GM23338 (cell line): Measurements from ENCODE around the gene CPNE8. TPM values are rescaled to one million over a fixed set of nuclear protein-coding genes. Genes with fewer than 3 reads are reported as not detected.

Experiments used
- ATAC-seq: fragments of 200-7000 bp; cut with Tn5 transposase; 3 replicates; pipeline ENCODE4 v1.9.1; 2020
- DNase-seq: peaks from one replicate; pipeline ENCODE4 v3.0.0-alpha.2; 2015; ENCODE audit warnings: low spot score
- H2AFZ ChIP-seq: fragments of 200-600 bp; sonication (generic); 2 replicates; pipeline ENCODE4 v1.8.0; 2016; ENCODE audit warnings: antibody characterized with exemption, mild to moderate bottlenecking, moderate library complexity
- H3F3A ChIP-seq: fragments of 200-600 bp; sonication (generic); replicated peaks from 2 replicates; pipeline ENCODE4 v1.8.0; 2017; ENCODE audit warnings: antibody characterized with exemption, mixed run types, low read depth
- H3K27ac ChIP-seq: fragments of 200-600 bp; sonication (generic); 2 replicates; pipeline ENCODE4 v1.6.1; 2016; ENCODE audit warnings: low read depth
- H3K27me3 ChIP-seq: fragments of 200-600 bp; sonication (generic); 2 replicates; pipeline ENCODE4 v1.8.0; 2016; ENCODE audit warnings: mild to moderate bottlenecking, mixed run types, moderate library complexity; ENCODE audit not compliant: insufficient read depth
- H3K36me3 ChIP-seq: fragments of 200-600 bp; sonication (generic); 2 replicates; pipeline ENCODE4 v1.8.0; 2016; ENCODE audit warnings: mild to moderate bottlenecking; ENCODE audit not compliant: insufficient read depth
- H3K4me1 ChIP-seq: fragments of 200-600 bp; sonication (generic); 2 replicates; pipeline ENCODE4 v1.8.0; 2016; ENCODE audit warnings: mild to moderate bottlenecking, moderate library complexity; ENCODE audit not compliant: insufficient read depth
- H3K4me2 ChIP-seq: fragments of 200-600 bp; sonication (generic); 2 replicates; pipeline ENCODE4 v1.7.1; 2017; ENCODE audit warnings: mixed run types
- H3K4me3 ChIP-seq: fragments of 200-600 bp; sonication (generic); 2 replicates; pipeline ENCODE4 v1.6.1; 2016; ENCODE audit warnings: mixed run types
- H3K79me2 ChIP-seq: fragments of 200-600 bp; sonication (generic); replicated peaks from 2 replicates; pipeline ENCODE4 v1.8.0; 2017; ENCODE audit warnings: mild to moderate bottlenecking; ENCODE audit not compliant: insufficient read depth
- H3K9me2 ChIP-seq: fragments of 200-600 bp; sonication (generic); 2 replicates; pipeline ENCODE4 v1.8.0; 2017; ENCODE audit not compliant: insufficient read depth
- H4K20me1 ChIP-seq: fragments of 200-600 bp; sonication (generic); replicated peaks from 2 replicates; pipeline ENCODE4 v1.8.0; 2017; ENCODE audit warnings: mild to moderate bottlenecking; ENCODE audit not compliant: insufficient read depth
- H3K27ac Mint-ChIP-seq: 2 replicates; pipeline ENCODE4 v1.8.0; 2020; ENCODE audit warnings: inconsistent platforms, mild to moderate bottlenecking, moderate library complexity, mixed read lengths
- H3K27me3 Mint-ChIP-seq: 3 replicates; pipeline ENCODE4 v1.8.0; 2022; ENCODE audit warnings: low read depth, mild to moderate bottlenecking, moderate library complexity, mixed read lengths, inconsistent platforms; ENCODE audit not compliant: insufficient read depth, poor library complexity
- H3K36me3 Mint-ChIP-seq: 3 replicates; pipeline ENCODE4 v1.8.0; 2021; ENCODE audit warnings: low read depth, mild to moderate bottlenecking, inconsistent platforms, moderate library complexity, mixed read lengths
- H3K4me1 Mint-ChIP-seq: 3 replicates; pipeline ENCODE4 v1.8.0; 2020; ENCODE audit warnings: mild to moderate bottlenecking, inconsistent platforms, mixed read lengths
- H3K4me3 Mint-ChIP-seq: 3 replicates; pipeline ENCODE4 v1.8.0; 2021; ENCODE audit warnings: moderate library complexity, mild to moderate bottlenecking, inconsistent platforms, mixed read lengths
- H3K9me3 Mint-ChIP-seq: 3 replicates; pipeline ENCODE4 v1.8.0; 2020; ENCODE audit warnings: moderate library complexity, mild to moderate bottlenecking, inconsistent platforms, mixed read lengths
- EZH2phosphoT487 ChIP-seq: fragments of 200-600 bp; sonication (generic); IDR thresholded peaks from one replicate; pipeline ENCODE4 v1.8.1; 2018; ENCODE audit warnings: antibody characterized with exemption; ENCODE audit not compliant: unreplicated experiment
- NANOG ChIP-seq: IDR thresholded peaks from 2 replicates; pipeline ENCODE4 v1.6.1; 2016; ENCODE audit warnings: antibody characterized with exemption, borderline replicate concordance
- polyA plus RNA-seq: library from polyadenylated mRNA; unstranded; fragments of >200 nt; fragmentation: Nextera tagmentation; extraction: Ambion mirVana; gene quantifications from 2 replicates; pipeline ENCODE4 v1.2.1, GENCODE V29; 2016
- total RNA-seq: library from RNA; depleted of rRNA; stranded (reverse); fragments of >200 nt; shearing (Covaris generic); gene quantifications from 2 replicates; pipeline ENCODE4 v1.2.3, GENCODE V29; 2014
- TF ChIP-seq, protein P1 (sequence below): IDR thresholded peaks from 2 replicates; pipeline ENCODE4 v1.6.1; 2016; ENCODE audit warnings: antibody characterized with exemption
- TF ChIP-seq, protein P2 (sequence below): fragments of 250-450 bp; sonication (Bioruptor Pico); IDR thresholded peaks from 2 replicates; pipeline ENCODE4 v1.5.0; 2020; ENCODE audit warnings: mild to moderate bottlenecking, moderate library complexity
- TF ChIP-seq, protein P3 (sequence below), 2 experiments: fragments of 200-600 bp in 1 of 2; sonication (generic) in 1 of 2; conservative IDR thresholded peaks; 2 replicates each; pipeline versions ENCODE4 v1.5.1 to v1.6.1; 2016 to 2017; ENCODE audit warnings: antibody characterized with exemption in 2 of 2, low read depth in 2 of 2, mild to moderate bottlenecking in 2 of 2, moderate library complexity in 1 of 2
- TF ChIP-seq, protein P4 (sequence below): IDR thresholded peaks from one replicate; pipeline ENCODE4 v1.6.1; 2018; ENCODE audit warnings: antibody characterized with exemption; ENCODE audit not compliant: unreplicated experiment

CPNE8 gene
- total and polyA plus RNA-seq, 2 experiments from 2014 or later = 8.7 to 10.1 TPM

DNA sequence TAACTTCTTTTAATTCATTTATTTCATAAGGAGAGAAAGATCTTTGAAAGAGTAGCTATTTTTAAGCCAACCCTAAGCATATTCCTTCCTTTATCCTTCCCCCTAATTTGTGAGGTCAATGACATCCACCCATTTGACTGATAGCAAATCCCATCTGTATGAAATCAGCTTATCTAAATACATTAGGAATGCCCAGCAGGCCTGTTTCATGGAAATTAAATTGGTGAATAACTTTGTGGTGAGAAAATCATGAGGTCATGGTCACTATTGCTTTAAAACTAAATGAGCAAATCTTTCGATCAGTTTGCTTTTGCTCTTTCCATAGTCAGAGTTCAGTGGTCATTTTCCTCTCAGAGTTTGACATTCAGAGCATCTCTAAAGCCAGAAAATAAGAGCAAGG lies 256.6 kb downstream of the CPNE8 start:
- H3K4me1 Mint-ChIP-seq = 0 out of 3 replicates have a peak, but pooled peaks cover 2% of the 10 kb centered on the region
- H3K4me2 ChIP-seq = no peak overlapping the region
- no peak for ATAC-seq

More for the DNA sequence above, 256.6 kb downstream of the CPNE8 start:
- H3K36me3 Mint-ChIP-seq = no peaks in the 10 kb centered on the region
- no peaks in the 10 kb centered on the region for H3K9me3 Mint-ChIP-seq
- Histone ChIP-seq H3K79me2 (no peaks in the 10 kb centered on the region), H3K4me1 (no peaks in the 10 kb centered on the region), H3F3A (no peaks in the 10 kb centered on the region), H3K9me2 (no peaks in the 10 kb centered on the region), H3K4me3 (no peak overlapping the region), H3K36me3 (no peaks in the 10 kb centered on the region), H4K20me1 (no peaks in the 10 kb centered on the region), H3K27me3 (no peaks in the 10 kb centered on the region), H2AFZ (no peak overlapping the region), H3K27ac (no peak overlapping the region)
- H3K4me3 Mint-ChIP-seq = no peak overlapping the region
- TF ChIP-seq, protein P1, sequence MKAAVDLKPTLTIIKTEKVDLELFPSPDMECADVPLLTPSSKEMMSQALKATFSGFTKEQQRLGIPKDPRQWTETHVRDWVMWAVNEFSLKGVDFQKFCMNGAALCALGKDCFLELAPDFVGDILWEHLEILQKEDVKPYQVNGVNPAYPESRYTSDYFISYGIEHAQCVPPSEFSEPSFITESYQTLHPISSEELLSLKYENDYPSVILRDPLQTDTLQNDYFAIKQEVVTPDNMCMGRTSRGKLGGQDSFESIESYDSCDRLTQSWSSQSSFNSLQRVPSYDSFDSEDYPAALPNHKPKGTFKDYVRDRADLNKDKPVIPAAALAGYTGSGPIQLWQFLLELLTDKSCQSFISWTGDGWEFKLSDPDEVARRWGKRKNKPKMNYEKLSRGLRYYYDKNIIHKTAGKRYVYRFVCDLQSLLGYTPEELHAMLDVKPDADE = no peak
- TF ChIP-seq, protein P2, sequence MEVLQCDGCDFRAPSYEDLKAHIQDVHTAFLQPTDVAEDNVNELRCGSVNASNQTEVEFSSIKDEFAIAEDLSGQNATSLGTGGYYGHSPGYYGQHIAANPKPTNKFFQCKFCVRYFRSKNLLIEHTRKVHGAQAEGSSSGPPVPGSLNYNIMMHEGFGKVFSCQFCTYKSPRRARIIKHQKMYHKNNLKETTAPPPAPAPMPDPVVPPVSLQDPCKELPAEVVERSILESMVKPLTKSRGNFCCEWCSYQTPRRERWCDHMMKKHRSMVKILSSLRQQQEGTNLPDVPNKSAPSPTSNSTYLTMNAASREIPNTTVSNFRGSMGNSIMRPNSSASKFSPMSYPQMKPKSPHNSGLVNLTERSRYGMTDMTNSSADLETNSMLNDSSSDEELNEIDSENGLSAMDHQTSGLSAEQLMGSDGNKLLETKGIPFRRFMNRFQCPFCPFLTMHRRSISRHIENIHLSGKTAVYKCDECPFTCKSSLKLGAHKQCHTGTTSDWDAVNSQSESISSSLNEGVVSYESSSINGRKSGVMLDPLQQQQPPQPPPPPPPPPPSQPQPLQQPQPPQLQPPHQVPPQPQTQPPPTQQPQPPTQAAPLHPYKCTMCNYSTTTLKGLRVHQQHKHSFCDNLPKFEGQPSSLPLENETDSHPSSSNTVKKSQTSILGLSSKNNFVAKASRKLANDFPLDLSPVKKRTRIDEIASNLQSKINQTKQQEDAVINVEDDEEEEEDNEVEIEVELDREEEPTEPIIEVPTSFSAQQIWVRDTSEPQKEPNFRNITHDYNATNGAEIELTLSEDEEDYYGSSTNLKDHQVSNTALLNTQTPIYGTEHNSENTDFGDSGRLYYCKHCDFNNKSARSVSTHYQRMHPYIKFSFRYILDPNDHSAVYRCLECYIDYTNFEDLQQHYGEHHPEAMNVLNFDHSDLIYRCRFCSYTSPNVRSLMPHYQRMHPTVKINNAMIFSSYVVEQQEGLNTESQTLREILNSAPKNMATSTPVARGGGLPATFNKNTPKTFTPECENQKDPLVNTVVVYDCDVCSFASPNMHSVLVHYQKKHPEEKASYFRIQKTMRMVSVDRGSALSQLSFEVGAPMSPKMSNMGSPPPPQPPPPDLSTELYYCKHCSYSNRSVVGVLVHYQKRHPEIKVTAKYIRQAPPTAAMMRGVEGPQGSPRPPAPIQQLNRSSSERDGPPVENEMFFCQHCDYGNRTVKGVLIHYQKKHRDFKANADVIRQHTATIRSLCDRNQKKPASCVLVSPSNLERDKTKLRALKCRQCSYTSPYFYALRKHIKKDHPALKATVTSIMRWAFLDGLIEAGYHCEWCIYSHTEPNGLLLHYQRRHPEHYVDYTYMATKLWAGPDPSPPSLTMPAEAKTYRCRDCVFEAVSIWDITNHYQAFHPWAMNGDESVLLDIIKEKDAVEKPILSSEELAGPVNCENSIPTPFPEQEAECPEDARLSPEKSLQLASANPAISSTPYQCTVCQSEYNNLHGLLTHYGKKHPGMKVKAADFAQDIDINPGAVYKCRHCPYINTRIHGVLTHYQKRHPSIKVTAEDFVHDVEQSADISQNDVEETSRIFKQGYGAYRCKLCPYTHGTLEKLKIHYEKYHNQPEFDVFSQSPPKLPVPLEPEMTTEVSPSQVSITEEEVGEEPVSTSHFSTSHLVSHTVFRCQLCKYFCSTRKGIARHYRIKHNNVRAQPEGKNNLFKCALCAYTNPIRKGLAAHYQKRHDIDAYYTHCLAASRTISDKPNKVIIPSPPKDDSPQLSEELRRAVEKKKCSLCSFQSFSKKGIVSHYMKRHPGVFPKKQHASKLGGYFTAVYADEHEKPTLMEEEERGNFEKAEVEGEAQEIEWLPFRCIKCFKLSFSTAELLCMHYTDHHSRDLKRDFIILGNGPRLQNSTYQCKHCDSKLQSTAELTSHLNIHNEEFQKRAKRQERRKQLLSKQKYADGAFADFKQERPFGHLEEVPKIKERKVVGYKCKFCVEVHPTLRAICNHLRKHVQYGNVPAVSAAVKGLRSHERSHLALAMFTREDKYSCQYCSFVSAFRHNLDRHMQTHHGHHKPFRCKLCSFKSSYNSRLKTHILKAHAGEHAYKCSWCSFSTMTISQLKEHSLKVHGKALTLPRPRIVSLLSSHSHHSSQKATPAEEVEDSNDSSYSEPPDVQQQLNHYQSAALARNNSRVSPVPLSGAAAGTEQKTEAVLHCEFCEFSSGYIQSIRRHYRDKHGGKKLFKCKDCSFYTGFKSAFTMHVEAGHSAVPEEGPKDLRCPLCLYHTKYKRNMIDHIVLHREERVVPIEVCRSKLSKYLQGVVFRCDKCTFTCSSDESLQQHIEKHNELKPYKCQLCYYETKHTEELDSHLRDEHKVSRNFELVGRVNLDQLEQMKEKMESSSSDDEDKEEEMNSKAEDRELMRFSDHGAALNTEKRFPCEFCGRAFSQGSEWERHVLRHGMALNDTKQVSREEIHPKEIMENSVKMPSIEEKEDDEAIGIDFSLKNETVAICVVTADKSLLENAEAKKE (CRISPR knock-in tag) = no peak
- TF ChIP-seq EZH2phosphoT487 = no peak
- TF ChIP-seq, protein P3, sequence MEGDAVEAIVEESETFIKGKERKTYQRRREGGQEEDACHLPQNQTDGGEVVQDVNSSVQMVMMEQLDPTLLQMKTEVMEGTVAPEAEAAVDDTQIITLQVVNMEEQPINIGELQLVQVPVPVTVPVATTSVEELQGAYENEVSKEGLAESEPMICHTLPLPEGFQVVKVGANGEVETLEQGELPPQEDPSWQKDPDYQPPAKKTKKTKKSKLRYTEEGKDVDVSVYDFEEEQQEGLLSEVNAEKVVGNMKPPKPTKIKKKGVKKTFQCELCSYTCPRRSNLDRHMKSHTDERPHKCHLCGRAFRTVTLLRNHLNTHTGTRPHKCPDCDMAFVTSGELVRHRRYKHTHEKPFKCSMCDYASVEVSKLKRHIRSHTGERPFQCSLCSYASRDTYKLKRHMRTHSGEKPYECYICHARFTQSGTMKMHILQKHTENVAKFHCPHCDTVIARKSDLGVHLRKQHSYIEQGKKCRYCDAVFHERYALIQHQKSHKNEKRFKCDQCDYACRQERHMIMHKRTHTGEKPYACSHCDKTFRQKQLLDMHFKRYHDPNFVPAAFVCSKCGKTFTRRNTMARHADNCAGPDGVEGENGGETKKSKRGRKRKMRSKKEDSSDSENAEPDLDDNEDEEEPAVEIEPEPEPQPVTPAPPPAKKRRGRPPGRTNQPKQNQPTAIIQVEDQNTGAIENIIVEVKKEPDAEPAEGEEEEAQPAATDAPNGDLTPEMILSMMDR (conservative IDR thresholded peaks at IDR 0.05; ENCODE audit: low read depth in 2 of 2) = no peak
- no peak for TF ChIP-seq NANOG
- TF ChIP-seq, protein P4, sequence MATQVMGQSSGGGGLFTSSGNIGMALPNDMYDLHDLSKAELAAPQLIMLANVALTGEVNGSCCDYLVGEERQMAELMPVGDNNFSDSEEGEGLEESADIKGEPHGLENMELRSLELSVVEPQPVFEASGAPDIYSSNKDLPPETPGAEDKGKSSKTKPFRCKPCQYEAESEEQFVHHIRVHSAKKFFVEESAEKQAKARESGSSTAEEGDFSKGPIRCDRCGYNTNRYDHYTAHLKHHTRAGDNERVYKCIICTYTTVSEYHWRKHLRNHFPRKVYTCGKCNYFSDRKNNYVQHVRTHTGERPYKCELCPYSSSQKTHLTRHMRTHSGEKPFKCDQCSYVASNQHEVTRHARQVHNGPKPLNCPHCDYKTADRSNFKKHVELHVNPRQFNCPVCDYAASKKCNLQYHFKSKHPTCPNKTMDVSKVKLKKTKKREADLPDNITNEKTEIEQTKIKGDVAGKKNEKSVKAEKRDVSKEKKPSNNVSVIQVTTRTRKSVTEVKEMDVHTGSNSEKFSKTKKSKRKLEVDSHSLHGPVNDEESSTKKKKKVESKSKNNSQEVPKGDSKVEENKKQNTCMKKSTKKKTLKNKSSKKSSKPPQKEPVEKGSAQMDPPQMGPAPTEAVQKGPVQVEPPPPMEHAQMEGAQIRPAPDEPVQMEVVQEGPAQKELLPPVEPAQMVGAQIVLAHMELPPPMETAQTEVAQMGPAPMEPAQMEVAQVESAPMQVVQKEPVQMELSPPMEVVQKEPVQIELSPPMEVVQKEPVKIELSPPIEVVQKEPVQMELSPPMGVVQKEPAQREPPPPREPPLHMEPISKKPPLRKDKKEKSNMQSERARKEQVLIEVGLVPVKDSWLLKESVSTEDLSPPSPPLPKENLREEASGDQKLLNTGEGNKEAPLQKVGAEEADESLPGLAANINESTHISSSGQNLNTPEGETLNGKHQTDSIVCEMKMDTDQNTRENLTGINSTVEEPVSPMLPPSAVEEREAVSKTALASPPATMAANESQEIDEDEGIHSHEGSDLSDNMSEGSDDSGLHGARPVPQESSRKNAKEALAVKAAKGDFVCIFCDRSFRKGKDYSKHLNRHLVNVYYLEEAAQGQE = no peak
- H3K27ac Mint-ChIP-seq = no peak overlapping the region
- peaks cover 2% of the 10 kb centered on the region for H3K27me3 Mint-ChIP-seq
- no peak for DNase-seq
